GM06990 (cell line): ENCODE data around the gene SLC25A42.

Source experiments
- DNase-seq: peaks from one replicate; pipeline ENCODE4 v3.0.0-alpha.2; 2011; ENCODE audit not compliant: insufficient read length; ENCODE audit errors: extremely low read depth
- H3K27me3 ChIP-seq: replicated peaks from 2 replicates; pipeline ENCODE4 v1.6.0; 2011; ENCODE audit warnings: low read length; ENCODE audit not compliant: control insufficient read depth, insufficient read depth
- H3K36me3 ChIP-seq: 2 replicates; pipeline ENCODE4 v1.5.1; 2011; ENCODE audit warnings: low read length; ENCODE audit not compliant: control insufficient read depth, insufficient read depth
- H3K4me3 ChIP-seq: replicated peaks from 2 replicates; pipeline ENCODE4 v1.5.1; 2011; ENCODE audit warnings: low read depth, mild to moderate bottlenecking, control low read depth, low read length
- CTCF ChIP-seq: IDR thresholded peaks from 2 replicates; pipeline ENCODE4 v1.5.1; 2011; ENCODE audit warnings: low read length, control low read depth, mild to moderate bottlenecking, inconsistent platforms; ENCODE audit not compliant: insufficient read depth, poor library complexity, severe bottlenecking

Gene SLC25A42

GRCh38 chr19:19076476-19076875, 12.7 kb downstream of the SLC25A42 start:
- TF ChIP-seq CTCF: no peak
- H3K4me3 ChIP-seq: no peak overlapping the region
- no peaks in the 10 kb centered on the region; the same call in 1 of the 2 replicates for H3K36me3 ChIP-seq
- DNase-seq: no peak
- no peaks in the 10 kb centered on the region for H3K27me3 ChIP-seq

DNA sequence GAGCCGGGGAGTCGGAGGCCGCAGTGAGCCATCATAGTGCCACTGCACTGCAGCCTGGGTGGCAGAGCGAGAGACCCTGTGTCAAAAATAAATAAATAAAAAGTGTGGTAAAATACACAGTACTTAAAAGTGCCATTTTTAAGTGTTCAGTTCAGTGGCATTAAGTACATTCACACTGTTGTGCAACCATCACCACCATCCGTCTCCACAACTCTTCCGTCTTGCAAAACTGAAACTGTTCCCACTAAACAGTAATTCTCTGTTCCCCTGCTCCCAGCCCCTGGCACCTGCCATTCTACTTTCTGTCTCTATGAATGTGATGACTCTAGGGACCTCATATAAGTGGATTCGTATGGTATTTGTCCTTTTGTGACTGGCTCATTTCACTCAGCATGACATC, 13.3 kb downstream of the SLC25A42 start:
- Histone ChIP-seq H3K36me3 (no peaks in the 10 kb centered on the region; the same call in 1 of the 2 replicates), H3K27me3 (no peaks in the 10 kb centered on the region), H3K4me3 (no peak overlapping the region)
- no peak for DNase-seq
- no peak for TF ChIP-seq CTCF

DNA sequence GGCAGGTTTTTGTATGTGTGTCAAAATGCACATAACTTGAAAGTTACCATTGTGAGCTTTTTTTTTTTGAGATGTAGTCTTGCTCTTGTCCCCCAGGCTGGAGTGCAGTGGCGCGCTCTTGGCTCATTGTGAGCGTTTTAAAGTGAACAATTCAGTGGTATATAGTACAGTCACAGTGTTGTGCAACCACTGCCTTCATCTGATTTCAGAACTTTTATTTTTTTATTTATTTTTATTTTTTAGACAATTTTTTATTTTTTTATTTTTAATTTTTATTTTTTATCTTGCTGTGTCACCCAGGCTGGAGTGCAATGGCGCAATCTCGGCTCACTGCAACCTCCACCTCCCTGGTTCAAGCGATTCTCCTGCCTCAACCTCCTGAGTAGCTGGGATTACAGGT, 15.0 kb downstream of the SLC25A42 start:
- TF ChIP-seq CTCF: no peak
- Histone ChIP-seq H3K4me3 (no peak overlapping the region), H3K36me3 (peaks cover 3% of the 10 kb centered on the region; the same call in 1 of the 2 replicates), H3K27me3 (no peaks in the 10 kb centered on the region)
- DNase-seq: no peak

DNA sequence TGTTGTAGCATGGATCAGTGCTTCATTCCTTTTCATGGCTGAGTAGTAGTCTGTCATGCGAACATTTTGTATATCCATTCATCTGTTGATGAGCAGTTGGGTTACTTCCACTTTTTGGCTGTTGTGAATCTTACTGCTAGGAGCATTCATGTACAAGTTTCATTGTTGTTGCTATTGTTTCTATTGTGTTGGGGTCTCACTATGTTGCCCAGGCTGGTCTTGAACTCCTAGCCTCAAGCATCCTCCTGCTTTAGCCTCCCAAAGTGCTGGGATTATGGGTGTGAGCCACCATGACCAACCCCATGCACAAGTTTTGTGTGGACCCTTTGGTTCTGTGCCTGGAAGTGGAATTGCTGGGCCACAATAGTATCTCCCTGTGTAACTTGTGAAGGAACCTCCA, 15.8 kb downstream of the SLC25A42 start:
- TF ChIP-seq CTCF: no peak
- Histone ChIP-seq H3K27me3 (no peaks in the 10 kb centered on the region), H3K4me3 (no peak overlapping the region), H3K36me3 (peaks cover 3% of the 10 kb centered on the region; the same call in 1 of the 2 replicates)
- no peak for DNase-seq

- Histone ChIP-seq H3K4me3 (no peak overlapping the region), H3K36me3 (peaks cover 3% of the 10 kb centered on the region; the same call in 1 of the 2 replicates), H3K27me3 (no peaks in the 10 kb centered on the region)
- DNase-seq: no peak
- no peak for TF ChIP-seq CTCF
These were observed 17.9 kb downstream of the SLC25A42 start for GRCh38 chr19:19081642-19082151.
